GM18951 (cell line): Measurements from ENCODE around the gene PARN.

Experiments used
- POLR2A ChIP-seq: IDR thresholded peaks from 4 replicates; pipeline ENCODE4 v1.6.1; 2011; ENCODE audit warnings: mild to moderate bottlenecking; ENCODE audit not compliant: insufficient read length, insufficient read depth; ENCODE audit errors: extremely low read depth
- in situ Hi-C: fragments of 300-500 bp; cut with MboI; formaldehyde crosslinking; loops from one replicate; pipeline ENCODE4 v1.12.0; 2022; ENCODE audit warnings: low sequenced_read_pairs, mixed read lengths, inconsistent platforms; ENCODE audit not compliant: unreplicated experiment

PARN gene

GRCh38 chr16:14548933-14549788 lies 80.9 kb downstream of the PARN start:
- in situ Hi-C loops, result loop anchor here (25.0 kb wide), 1 partner anchor 612 kb away; no protein-coding TSS in a partner anchor

DNA sequence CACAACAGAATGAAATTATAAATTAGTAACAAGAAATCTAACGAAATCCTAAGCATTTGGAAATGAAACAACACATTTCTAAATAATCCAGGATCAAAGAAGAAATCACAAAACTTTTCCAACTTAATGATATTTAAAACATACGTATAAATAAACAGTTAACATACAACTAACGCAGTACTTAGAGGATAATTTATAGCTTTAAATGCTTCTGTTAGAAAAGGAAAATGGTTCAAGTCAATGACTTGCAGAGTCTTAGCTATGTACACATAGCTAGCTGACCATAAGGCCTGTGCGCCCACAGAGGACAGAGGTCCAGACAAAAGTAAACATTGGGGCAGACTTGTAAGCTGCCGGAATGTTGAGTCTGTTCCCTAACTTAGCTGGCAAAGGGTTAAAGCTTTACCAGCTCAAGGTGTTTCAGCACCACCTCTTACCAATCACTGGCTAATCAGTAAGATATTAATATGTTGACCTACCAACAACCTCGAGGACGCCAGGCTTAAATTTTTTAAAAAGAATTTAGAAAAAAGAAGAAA lies 84.6 kb downstream of the PARN start:
- in situ Hi-C loops, result loop anchor here (25.0 kb wide), 1 partner anchor 608 kb away; no protein-coding TSS in a partner anchor
- TF ChIP-seq POLR2A, result no peak

More at GRCh38 chr16:14548933-14549788, 80.9 kb downstream of the PARN start:
- TF ChIP-seq POLR2A, result no peak

- in situ Hi-C loops, result loop anchor here (25.0 kb wide), 1 partner anchor 608 kb away; no protein-coding TSS in a partner anchor
These were observed 85.2 kb downstream of the PARN start for GRCh38 chr16:14544846-14545245.

GRCh38 chr16:14539631-14540030 lies 90.4 kb downstream of the PARN start:
- in situ Hi-C loops, result loop anchor here (25.0 kb wide), 1 partner anchor 602 kb away; no protein-coding TSS in a partner anchor
- no peak for TF ChIP-seq POLR2A

- in situ Hi-C loops, result loop anchor here (25.0 kb wide), 1 partner anchor 602 kb away; no protein-coding TSS in a partner anchor
These were observed 90.9 kb downstream of the PARN start for GRCh38 chr16:14539156-14539555.

GRCh38 chr16:14538604-14539003 lies 91.5 kb downstream of the PARN start:
- no peak for TF ChIP-seq POLR2A
- in situ Hi-C loops, result loop anchor here (25.0 kb wide), 1 partner anchor 601 kb away; no protein-coding TSS in a partner anchor

More at GRCh38 chr16:14539156-14539555, 90.9 kb downstream of the PARN start:
- TF ChIP-seq POLR2A, result no peak

- no peak for TF ChIP-seq POLR2A
- in situ Hi-C loops, result loop anchor here (25.0 kb wide), 1 partner anchor 594 kb away; no protein-coding TSS in a partner anchor
These were observed 98.4 kb downstream of the PARN start for GRCh38 chr16:14531613-14532012.

DNA sequence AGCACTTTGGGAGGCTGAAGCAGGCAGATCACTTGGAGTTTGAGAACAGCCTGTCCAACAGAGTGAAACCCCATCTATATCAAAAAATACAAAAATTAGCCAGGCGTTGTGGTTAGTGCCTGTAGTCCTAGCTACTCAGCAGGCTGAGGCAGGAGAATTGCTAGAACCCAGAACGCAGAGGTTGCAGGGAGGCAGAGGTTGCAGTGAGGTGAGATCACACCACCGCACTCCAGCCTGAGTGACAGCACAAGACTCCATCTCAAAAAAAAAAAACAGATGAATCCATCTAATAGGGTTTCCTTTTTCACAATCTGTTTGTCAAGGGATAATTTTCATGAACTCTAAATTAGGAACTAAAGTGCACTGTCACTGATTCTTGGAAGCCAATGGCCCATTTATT lies 99.0 kb downstream of the PARN start:
- TF ChIP-seq POLR2A, result no peak
- in situ Hi-C loops, result loop anchor here (25.0 kb wide), 1 partner anchor 594 kb away; no protein-coding TSS in a partner anchor

GRCh38 chr16:14530046-14530445 lies 100.0 kb downstream of the PARN start:
- no peak for TF ChIP-seq POLR2A
- in situ Hi-C loops, result loop anchor here (25.0 kb wide), 1 partner anchor 593 kb away; no protein-coding TSS in a partner anchor

DNA sequence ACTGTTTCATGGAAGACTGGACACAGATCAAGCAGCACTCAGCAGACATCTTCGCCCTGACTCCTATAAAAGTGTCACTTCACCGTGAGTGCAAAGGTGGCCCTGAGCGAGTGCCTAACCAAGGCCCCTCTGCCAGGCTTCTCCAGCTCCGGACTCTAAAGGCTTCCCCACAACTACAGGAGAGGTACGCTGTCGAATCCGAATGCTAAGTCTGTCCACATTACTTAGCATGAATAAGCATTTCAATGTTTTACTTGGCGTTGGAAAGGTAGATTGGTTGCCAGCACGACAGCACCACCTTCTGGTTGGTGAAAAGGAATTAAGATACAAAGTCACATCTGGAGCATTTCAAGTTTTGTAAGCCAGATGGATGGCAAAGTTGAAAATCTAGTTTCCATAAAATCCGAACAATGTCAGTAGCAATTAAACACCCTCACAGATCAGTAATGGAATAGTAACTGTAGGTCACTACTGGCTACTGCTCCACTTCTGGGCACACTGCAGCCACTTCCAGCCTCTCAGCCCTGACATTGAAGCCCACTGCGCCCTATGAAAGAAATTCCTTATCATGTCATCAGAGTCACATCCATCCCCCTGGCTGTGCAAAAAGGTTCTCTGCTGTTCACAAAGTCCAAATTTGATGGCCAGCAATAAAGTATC lies 100.9 kb downstream of the PARN start:
- in situ Hi-C loops, result loop anchor here (10.0 to 25.0 kb wide), 2 partner anchors 234 to 592 kb away; no protein-coding TSS in a partner anchor

DNA sequence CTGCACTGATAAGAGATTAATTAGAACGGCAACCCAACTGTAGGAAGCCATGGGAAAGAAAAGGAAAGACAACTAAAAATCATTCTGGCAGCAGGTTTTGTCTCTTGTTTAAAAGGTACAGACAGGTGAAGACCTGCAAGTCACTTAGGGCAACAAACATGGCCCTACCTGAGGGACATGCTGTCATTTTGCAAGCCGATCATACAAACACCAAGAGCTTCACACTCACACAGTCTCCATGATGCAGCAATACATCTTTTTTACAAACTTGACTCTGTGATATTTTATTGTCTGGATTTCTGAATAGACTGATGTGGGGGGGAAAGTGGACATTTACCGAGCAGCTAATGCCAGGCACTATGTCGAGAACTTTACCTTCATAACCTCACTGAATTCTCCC lies 101.8 kb downstream of the PARN start:
- TF ChIP-seq POLR2A, result no peak
- in situ Hi-C loops, result loop anchor here (10.0 to 25.0 kb wide), 2 partner anchors 234 to 591 kb away; no protein-coding TSS in a partner anchor

More for the DNA sequence above, 100.9 kb downstream of the PARN start:
- TF ChIP-seq POLR2A, result no peak

- in situ Hi-C loops, result loop anchor here (10.0 to 25.0 kb wide), 2 partner anchors 233 to 590 kb away; no protein-coding TSS in a partner anchor
- no peak for TF ChIP-seq POLR2A
These were observed 102.5 kb downstream of the PARN start for GRCh38 chr16:14527411-14528044.
